Ishikawa (cell line): Measurements from ENCODE around the gene TPM1.

Source experiments
- CEBPB ChIP-seq: IDR thresholded peaks from 2 replicates; pipeline ENCODE4 v1.6.1; 2012
- EGR1 ChIP-seq: IDR thresholded peaks from 2 replicates; pipeline ENCODE4 v1.6.1; 2012
- FOXM1 ChIP-seq: IDR thresholded peaks from 2 replicates; pipeline ENCODE4 v1.6.1; 2012; ENCODE audit warnings: low read depth, borderline replicate concordance
- TAF1 ChIP-seq: IDR thresholded peaks from 2 replicates; pipeline ENCODE4 v1.6.1; 2012; ENCODE audit warnings: low read depth, mild to moderate bottlenecking
- TEAD4 ChIP-seq: IDR thresholded peaks from 2 replicates; pipeline ENCODE4 v1.6.1; 2012
- YY1 ChIP-seq: IDR thresholded peaks from 2 replicates; pipeline ENCODE4 v1.6.1; 2012; ENCODE audit warnings: low read depth
- TF ChIP-seq, protein P1 (sequence below): IDR thresholded peaks from 2 replicates; pipeline ENCODE4 v1.6.1; 2012
- TF ChIP-seq, protein P2 (sequence below): IDR thresholded peaks from 2 replicates; pipeline ENCODE4 v1.6.1; 2012; ENCODE audit warnings: low read depth, mild to moderate bottlenecking

DNA sequence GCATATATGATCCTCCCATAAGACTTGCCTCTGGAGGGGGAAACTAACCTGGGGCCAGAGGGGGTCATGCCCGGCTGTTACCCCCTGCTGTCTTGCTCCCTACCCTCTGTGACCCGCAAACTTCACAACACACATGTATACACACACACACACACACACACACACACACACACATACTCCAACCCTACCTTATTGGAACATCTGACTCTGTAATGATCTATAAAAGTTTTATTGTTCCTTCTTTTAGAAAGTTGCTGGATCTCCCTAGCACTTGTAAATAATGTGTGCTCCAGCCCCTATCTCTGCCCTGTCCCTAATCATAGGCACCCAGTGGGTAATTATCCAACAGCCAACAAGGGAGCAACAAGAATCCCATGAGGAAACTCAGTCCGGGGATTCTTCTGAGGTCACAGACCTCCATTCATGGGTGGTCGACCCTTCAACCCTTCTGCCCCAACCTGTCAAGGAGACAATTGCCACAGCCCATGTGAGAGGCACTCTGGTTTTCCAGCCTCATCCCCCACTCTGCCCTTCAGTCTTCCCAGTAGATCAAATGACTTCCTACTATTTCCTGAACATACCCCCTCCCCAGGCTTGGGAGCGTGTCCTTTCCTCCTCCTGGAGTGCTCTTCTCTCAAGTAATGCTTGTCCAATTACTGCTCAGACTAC is 14.0 kb upstream of the TPM1 start:
- TF ChIP-seq, protein P1, sequence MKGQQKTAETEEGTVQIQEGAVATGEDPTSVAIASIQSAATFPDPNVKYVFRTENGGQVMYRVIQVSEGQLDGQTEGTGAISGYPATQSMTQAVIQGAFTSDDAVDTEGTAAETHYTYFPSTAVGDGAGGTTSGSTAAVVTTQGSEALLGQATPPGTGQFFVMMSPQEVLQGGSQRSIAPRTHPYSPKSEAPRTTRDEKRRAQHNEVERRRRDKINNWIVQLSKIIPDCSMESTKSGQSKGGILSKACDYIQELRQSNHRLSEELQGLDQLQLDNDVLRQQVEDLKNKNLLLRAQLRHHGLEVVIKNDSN: no peak
- TF ChIP-seq TAF1 (no peak), EGR1 (no peak), CEBPB (no peak), YY1 (no peak), TEAD4 (no peak), FOXM1 (no peak)
- TF ChIP-seq, protein P2, sequence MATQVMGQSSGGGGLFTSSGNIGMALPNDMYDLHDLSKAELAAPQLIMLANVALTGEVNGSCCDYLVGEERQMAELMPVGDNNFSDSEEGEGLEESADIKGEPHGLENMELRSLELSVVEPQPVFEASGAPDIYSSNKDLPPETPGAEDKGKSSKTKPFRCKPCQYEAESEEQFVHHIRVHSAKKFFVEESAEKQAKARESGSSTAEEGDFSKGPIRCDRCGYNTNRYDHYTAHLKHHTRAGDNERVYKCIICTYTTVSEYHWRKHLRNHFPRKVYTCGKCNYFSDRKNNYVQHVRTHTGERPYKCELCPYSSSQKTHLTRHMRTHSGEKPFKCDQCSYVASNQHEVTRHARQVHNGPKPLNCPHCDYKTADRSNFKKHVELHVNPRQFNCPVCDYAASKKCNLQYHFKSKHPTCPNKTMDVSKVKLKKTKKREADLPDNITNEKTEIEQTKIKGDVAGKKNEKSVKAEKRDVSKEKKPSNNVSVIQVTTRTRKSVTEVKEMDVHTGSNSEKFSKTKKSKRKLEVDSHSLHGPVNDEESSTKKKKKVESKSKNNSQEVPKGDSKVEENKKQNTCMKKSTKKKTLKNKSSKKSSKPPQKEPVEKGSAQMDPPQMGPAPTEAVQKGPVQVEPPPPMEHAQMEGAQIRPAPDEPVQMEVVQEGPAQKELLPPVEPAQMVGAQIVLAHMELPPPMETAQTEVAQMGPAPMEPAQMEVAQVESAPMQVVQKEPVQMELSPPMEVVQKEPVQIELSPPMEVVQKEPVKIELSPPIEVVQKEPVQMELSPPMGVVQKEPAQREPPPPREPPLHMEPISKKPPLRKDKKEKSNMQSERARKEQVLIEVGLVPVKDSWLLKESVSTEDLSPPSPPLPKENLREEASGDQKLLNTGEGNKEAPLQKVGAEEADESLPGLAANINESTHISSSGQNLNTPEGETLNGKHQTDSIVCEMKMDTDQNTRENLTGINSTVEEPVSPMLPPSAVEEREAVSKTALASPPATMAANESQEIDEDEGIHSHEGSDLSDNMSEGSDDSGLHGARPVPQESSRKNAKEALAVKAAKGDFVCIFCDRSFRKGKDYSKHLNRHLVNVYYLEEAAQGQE: no peak
